Cerebellar nuclear complex (tissue), 1 donor: ENCODE measurements around the gene NUP98.
"Not testable (repeated sequence)": the region's sequence is repeated elsewhere in the genome, so short reads cannot be mapped to it uniquely, and the experiment has no call there.

Experiments
- DNase-seq, 2 experiments: peaks; one replicate each; lab custom pipeline; 2025; lab: John Stamatoyannopoulos, UW

Gene NUP98

GRCh38 chr11:3669742-3670183 is 127.6 kb downstream of the NUP98 start:
- no peak for DNase-seq

DNA sequence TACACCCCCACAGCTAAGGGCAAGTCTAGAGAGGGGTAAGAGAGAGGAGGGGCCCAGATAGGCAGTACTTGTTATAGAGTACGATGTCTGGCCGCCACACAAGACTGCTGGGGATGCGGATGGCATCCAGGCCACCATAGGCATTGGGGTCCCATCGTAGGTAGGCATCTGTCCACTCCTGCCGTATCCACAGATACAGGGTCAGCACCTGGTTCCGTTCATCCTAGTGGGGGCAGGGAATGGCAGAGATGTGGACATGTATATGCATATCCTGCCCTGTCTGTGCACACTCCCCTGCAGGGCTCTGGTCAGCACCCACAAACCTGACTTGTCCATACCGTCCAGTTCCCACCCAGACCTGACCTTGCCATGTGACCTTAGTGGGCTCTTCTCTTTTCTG is 128.2 kb downstream of the NUP98 start:
- DNase-seq = no peak

DNA sequence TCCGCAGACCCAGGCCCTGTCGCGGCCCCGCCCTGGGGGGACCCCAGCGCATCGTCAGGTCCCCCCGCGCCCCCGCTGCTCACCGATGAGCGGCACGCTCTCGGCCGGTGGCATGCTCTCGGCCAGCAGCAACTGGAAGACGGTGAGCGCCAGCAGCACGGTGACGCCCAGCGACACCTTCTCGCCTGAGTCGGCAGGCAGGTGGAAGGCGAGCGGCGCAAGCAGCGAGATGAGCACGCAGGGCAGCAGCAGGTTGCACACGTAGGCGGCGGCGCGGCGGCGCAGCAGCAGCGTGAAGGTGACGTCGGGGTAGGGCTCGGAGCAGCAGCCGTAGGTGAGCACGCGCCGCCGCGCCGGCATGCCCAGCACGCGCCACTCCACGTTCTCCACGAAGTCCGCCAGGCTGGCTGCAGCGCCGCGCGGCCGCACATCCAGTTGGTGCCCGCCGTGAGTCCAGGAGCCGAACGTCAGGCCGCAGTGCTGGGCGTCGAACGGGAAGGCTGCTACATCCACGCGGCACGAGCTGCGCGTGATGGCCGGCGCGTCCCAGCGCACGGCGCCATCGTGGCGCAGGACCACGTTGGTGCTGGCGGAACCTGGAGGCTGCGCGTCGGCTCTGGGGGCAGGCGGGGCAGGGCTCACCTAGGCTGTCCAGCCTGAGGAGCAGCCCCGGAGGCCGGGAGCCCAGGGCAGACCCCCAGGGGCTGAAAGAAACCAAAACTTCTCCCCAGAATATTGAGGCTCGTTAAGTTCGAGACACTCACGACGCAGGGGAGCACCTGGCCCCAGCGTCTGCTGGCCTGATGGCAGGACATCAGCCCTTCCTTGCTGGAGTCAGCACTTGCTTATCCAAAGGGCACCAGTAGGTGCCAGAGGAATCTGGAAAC is 130.0 kb downstream of the NUP98 start:
- DNase-seq = no peak

DNA sequence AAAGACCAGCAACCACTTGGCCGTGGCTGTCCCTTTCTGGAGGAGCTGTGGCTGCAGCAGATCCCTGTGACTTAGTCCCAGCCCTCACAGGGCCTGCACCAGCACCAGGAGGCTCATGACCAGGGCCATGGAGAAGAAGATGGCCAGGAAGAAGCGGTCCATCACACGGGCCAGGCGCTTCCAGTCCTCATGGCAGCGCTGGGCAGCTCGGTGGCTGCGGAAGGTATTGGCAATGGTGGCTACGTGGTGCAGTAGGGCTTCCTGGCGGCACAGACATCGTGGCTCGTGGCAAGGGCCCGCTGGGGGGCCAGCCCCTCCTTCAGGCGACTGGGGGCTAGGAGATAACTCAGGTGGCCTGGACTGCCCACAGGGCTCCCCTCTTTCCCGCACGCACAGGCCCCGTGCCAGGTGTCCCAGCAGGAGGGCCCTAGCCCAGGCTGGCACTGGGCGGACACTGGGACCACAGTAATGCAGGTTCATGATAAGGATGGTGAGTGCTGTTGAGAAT is 131.3 kb downstream of the NUP98 start:
- no peak for DNase-seq

DNA sequence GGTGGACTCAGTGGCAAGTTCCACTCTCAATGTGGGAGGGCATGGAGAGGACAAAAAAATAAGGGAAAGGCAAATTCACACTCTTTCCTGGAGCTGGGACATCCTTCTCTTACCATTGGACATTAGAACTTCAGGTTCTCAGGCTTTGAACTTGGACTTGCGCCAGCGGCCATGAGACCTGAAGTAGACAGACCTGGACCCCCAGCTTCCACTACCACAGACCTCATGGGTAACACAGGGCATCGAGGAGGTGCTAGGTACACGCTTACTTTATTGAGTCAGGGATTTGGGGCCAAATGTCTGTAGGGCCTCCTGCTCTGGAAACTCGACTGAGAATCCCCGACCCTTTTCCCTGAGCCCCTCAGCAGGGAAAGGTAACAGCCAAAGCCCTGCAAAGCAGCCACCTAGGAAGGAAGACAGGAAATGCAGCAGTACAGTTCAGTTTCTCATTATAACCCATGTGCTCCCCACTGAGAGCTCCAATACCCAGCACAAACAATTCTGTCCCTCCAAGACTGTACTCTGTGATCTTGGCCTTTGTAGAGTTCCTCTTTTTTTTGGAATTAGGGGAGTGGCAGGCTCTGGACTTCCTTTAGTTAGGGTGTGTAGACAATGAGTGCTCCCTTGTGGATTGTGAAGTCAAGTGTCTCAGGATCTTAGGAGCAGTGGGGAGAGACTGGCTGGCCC is 131.9 kb downstream of the NUP98 start:
- DNase-seq = no peak

DNA sequence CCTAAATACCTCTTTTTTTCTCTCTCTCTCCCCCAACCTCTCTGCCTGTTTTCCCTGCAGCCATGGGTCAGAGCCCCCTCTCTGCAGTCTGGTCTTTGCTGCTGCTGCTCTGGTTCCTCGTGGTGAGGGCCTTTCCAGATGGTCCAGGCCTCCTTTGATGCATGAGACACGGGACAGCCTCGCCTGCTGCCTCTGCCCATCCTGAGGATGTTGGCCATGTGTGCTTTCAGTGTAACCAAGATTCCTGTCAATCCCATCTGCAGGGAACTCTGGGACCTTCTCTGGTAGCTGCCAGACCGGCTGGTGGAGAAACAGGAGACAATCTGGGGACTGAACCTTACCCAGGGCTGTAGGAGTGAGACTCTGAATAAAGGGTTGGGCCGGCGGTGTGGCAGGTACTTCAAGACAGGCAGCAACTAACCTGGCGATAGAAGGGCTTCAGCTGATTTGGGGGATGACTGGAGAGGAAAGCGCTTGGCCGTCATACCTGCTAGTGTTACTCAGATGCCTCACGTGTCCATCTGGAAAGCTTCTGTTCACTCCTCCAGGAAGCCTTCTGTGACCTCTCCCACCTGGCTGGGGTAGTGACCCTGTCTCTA is 133.2 kb downstream of the NUP98 start:
- DNase-seq = no peak

DNA sequence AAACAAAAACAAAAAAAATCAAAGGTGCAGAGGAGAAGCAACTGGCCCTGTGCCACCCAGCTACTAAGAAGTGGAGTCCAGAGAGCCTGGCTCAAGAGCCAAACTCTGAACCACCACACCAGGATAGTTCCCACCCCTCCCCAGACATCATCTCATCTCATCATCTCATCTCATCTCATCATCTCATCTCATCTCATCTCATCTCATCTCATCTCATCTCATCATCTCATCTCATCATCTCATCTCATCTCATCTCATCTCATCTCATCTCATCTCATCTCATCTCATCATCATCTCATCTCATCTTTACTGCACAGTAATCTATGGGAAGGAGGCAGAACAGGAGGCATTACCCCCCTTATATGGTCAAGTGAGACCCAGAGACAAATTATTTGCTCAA is 134.5 kb downstream of the NUP98 start:
- no peak for DNase-seq

GRCh38 chr11:3660960-3661359 is 136.4 kb downstream of the NUP98 start:
- no peak for DNase-seq

- DNase-seq = no peak
Observed at GRCh38 chr11:3659595-3660515, 137.5 kb downstream of the NUP98 start.

GRCh38 chr11:3658252-3658651 is 139.1 kb downstream of the NUP98 start:
- DNase-seq = no peak

- DNase-seq = not testable (repeated sequence)
Observed at GRCh38 chr11:3657331-3657730, 140.0 kb downstream of the NUP98 start.

DNA sequence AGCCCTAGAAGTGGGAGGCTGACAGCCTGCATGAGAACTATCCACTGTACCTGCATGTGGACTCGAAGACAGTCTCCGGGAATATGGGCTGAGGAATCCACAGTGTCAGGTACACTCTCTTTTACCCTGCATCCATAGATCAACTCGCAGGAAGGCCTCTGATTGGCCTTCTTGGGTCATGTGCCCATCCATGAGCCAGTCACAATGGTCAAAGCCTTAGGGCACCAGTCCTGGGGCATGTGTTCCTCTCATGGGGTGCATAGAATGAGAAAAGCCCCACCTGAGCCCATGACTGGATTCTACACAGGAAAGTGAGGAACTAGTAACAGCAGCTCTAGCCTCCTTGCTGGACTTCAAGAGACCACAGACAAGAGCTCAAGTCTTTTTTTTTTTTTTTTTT is 141.8 kb downstream of the NUP98 start:
- DNase-seq = no peak

DNA sequence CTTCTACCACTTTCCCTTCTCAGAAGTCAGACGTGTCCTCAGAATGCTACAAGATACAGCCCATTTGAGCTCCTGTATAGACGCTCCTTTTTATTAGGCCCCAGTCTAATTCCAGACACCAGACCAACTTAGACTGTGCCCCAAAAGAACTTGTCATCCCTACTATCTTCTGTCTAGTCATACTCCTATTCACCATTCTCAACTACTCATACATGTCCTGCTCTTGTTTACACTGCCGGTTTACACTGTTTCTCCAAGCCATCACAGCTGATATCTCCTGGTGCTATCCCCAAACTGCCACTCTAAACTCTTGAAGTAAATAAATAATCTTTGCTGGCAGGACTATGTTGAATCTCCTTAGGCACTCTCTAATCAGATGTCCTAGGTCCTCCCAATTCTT is 144.8 kb downstream of the NUP98 start:
- not testable (repeated sequence) for DNase-seq

DNA sequence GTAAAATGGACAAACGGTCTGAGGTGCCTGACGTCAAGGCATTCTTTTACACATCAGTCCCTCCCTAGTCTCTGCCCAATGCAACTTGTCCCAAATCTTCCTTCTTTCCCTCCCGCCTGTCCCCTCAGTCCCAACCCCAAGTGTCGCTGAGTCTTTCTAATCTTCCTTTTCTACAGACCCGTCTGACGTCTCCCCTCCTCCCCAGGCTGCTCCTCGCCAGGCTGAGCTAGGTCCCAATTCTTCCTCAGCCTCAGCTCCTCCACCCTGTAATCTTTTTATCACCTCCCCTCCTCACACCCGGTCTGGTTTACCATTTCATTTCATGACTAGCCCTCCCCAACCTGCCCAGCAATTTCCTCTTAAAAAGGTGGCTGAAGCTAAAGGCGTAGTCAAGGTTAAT is 148.0 kb downstream of the NUP98 start:
- DNase-seq = not testable (repeated sequence)

- not testable (repeated sequence) for DNase-seq
Observed at GRCh38 chr11:3648843-3649242, 148.5 kb downstream of the NUP98 start.

- no peak for DNase-seq
Observed at GRCh38 chr11:3645552-3645951, 151.8 kb downstream of the NUP98 start.

DNA sequence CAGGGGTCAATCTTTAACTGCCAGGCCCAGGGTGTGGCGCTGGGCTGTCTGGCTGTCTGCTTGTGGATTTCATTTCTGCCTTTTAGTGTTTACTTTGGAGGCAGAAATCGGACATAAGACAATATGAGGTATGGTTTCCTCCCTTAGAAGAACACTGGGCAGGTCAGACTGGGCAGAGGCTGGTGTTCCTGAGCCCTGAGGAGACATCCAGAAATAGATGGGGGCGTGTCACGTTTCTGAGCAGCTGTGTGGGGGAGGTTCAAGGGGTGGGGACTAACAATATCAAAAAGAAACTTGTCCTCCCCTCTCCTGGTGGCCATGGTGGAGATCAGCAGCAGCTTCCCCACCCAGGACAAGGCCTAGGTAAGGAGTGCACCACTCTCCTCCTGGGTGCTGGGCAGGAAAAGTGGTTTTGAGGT is 152.5 kb downstream of the NUP98 start, which contains the start of gene ART1:
Gene ART1, plus strand, starts transcription at position 312 of the 419 bp plus-strand sequence. CDS start 14,086 bp downstream, outside the sequence.
- DNase-seq = no peak

- DNase-seq = not testable (repeated sequence)
Observed at GRCh38 chr11:3643102-3643546, 154.2 kb downstream of the NUP98 start.

DNA sequence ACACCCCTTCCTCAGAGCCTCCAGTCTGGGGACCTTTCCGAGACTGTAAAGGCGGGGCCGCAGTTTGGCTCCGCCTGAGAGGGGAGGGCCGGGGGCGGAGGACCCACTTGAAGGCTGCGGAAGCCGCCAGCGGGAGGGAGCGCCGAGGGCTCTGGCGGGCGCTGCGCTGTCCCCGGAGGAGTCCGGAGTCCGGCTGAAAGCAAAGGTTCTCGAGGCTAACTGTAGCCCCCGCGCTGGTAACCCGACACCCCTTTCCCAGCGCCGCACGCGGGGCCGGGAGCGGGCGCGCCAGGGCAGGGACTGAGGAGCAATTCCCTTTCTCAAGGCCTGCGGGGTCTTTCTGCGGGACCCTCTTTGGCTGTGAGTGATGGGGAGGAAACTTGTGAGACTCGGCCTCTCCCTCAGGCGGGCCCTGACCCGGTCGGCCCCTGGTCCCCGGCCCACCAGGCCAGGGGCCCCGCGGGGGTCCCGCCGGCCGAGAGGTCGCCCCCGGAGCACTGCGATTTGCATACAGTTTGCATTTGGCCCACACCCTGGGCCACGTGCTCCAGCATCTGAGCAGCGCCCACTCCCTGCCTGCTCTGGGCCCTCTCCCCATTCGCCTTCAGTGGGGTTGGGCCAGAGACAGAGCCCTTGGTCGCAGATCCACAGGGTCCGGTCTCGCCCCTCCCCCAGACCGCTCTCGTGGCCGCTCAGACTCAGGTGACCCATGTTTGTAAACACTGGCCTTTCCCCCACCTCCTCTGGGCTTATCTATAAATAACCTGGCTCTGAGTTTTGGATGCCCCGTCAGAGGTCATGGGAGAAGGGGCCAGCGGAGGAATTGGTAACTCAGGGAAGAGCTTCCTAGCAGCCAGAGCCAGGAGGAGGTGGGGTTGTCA is 155.0 kb downstream of the NUP98 start:
- no peak for DNase-seq

GRCh38 chr11:3641701-3642070 is 155.7 kb downstream of the NUP98 start, which contains the start of gene ART5:
Gene ART5 (minus strand): TSS chr11:3641992. CDS start chr11:3641862, 130 bp downstream.
- no peak for DNase-seq
